GM21723 (cell line): ENCODE data around the gene RTP2.

Source experiments
- ATAC-seq: cut with Tn5 transposase; IDR thresholded peaks from one replicate; pipeline ENCODE4 v1.9.1; 2021; ENCODE audit warnings: mild to moderate bottlenecking, moderate library complexity; ENCODE audit not compliant: unreplicated experiment

The RTP2 gene

GRCh38 chr3:187739094-187739560 lies 36.8 kb upstream of the RTP2 start:
- ATAC-seq = no peak

- ATAC-seq = peak; percentile 59
Observed at GRCh38 chr3:187738331-187739093, 36.2 kb upstream of the RTP2 start.

- no peak for ATAC-seq
Observed at GRCh38 chr3:187738071-187738330, 35.6 kb upstream of the RTP2 start.

- no peak for ATAC-seq
Observed at GRCh38 chr3:187737368-187738070, 35.2 kb upstream of the RTP2 start.

- no peak for ATAC-seq
Observed at GRCh38 chr3:187737006-187737367, 34.6 kb upstream of the RTP2 start.

GRCh38 chr3:187736418-187736871 lies 34.1 kb upstream of the RTP2 start:
- ATAC-seq = no peak

- no peak for ATAC-seq
Observed at GRCh38 chr3:187735837-187736236, 33.5 kb upstream of the RTP2 start.

- ATAC-seq = no peak
Observed at GRCh38 chr3:187735383-187735782, 33.0 kb upstream of the RTP2 start.

- ATAC-seq = no peak
Observed at GRCh38 chr3:187734841-187735240, 32.5 kb upstream of the RTP2 start.

GRCh38 chr3:187733371-187733770 lies 31.0 kb upstream of the RTP2 start:
- no peak for ATAC-seq

- no peak for ATAC-seq
Observed at GRCh38 chr3:187729598-187729997, 27.2 kb upstream of the RTP2 start.

GRCh38 chr3:187728940-187729583 lies 26.7 kb upstream of the RTP2 start:
- ATAC-seq = no peak

GRCh38 chr3:187728248-187728647 lies 25.9 kb upstream of the RTP2 start:
- ATAC-seq = no peak

- ATAC-seq = no peak
Observed at GRCh38 chr3:187726564-187726963, 24.2 kb upstream of the RTP2 start.

- no peak for ATAC-seq
Observed at GRCh38 chr3:187725653-187726370, 23.5 kb upstream of the RTP2 start.

- ATAC-seq = no peak
Observed at GRCh38 chr3:187725224-187725623, 22.9 kb upstream of the RTP2 start.

GRCh38 chr3:187722206-187722612 lies 19.9 kb upstream of the RTP2 start:
- ATAC-seq = no peak

GRCh38 chr3:187721055-187721454 lies 18.7 kb upstream of the RTP2 start:
- no peak for ATAC-seq

- no peak for ATAC-seq
Observed at GRCh38 chr3:187720337-187720670, 17.9 kb upstream of the RTP2 start.

GRCh38 chr3:187719628-187720336 lies 17.4 kb upstream of the RTP2 start:
- no peak for ATAC-seq

GRCh38 chr3:187718802-187719201 lies 16.4 kb upstream of the RTP2 start:
- ATAC-seq = no peak
